HCT116 (cell line): ENCODE measurements around the gene EPHA2. TPM values are rescaled to one million over a fixed set of nuclear protein-coding genes. Genes with fewer than 3 reads are reported as not detected.
A peak's percentile ranks its signal among the peaks of the same experiment; 100 is the strongest.
"Not testable (repeated sequence)": the region's sequence is repeated elsewhere in the genome, so short reads cannot be mapped to it uniquely, and the experiment has no call there.

Source experiments
- ATAC-seq: fragments of 200-7000 bp; cut with Tn5 transposase; 2 replicates; pipeline ENCODE4 v1.9.1; 2020; ENCODE audit warnings: mild to moderate bottlenecking, moderate library complexity
- BruUV-seq: library from RNA; stranded (reverse); fragments of 400-500 nt; replicated peaks from 2 replicates; lab custom pipeline; 2021; lab: Mats Ljungman, UMichigan
- CTCF ChIA-PET: fragments of 300-600 bp; sonication (Branson Sonifier 250); formaldehyde crosslinking; loops from one replicate; lab custom pipeline; 2021; ENCODE audit warnings: antibody characterized with exemption; lab: Charles Lee
- POLR2A ChIA-PET: fragments of 300-600, 350-600 bp; sonication (Branson Sonifier 250); formaldehyde crosslinking; loops from one replicate; lab custom pipeline; 2021; ENCODE audit warnings: antibody characterized with exemption; lab: Charles Lee
- RAD21 ChIA-PET, 2 experiments: fragments of 300-600 bp; sonication (Branson Sonifier 250); formaldehyde crosslinking; loops; one replicate each; lab custom pipeline; 2023; ENCODE audit warnings: low total read pairs in 2 of 2; ENCODE audit not compliant: uncharacterized antibody in 2 of 2, unreplicated experiment in 2 of 2, low non-redundant PET in 1 of 2; lab: Charles Lee
- DNase-seq: peaks from one replicate; pipeline ENCODE4 v3.0.0-alpha.2; 2010; ENCODE audit warnings: low read depth, low spot score
- H2AFZ ChIP-seq: fragments of 200-600 bp; shearing (Covaris generic), sonication (generic); 2 replicates; pipeline ENCODE4 v1.6.1; 2017; ENCODE audit warnings: low read depth, mixed run types, mixed read lengths, antibody characterized with exemption, low read length; ENCODE audit not compliant: poor library complexity, severe bottlenecking
- H3K27ac ChIP-seq: 2 replicates; pipeline ENCODE4 v1.5.1; 2012; ENCODE audit warnings: low read depth, low read length
- H3K27me3 ChIP-seq: fragments of 200-600 bp; sonication (generic); 2 replicates; pipeline ENCODE4 v1.6.1; 2016; ENCODE audit warnings: mixed run types, low read length, mixed read lengths; ENCODE audit not compliant: insufficient read depth
- H3K36me3 ChIP-seq, 2 experiments: fragments of 200-500 bp in 1 of 2; fragments of 200-600 bp in 1 of 2; sonication (Bioruptor generic) in 1 of 2; sonication (generic) in 1 of 2; 2 replicates each; pipeline versions ENCODE4 v1.5.1 to v1.6.1; 2014 to 2016; ENCODE audit warnings: low read length in 2 of 2, inconsistent platforms in 1 of 2, mixed read lengths in 1 of 2, mixed run types in 1 of 2; ENCODE audit not compliant: insufficient read depth in 2 of 2, control insufficient read depth in 1 of 2
- H3K4me1 ChIP-seq, 2 experiments: fragments of 200-600 bp in 1 of 2; sonication (generic) in 1 of 2; 2 replicates each; pipeline versions ENCODE4 v1.5.1 to v1.6.1; 2012 to 2017; ENCODE audit warnings: low read length in 2 of 2, inconsistent platforms in 1 of 2, mild to moderate bottlenecking in 1 of 2, mixed read lengths in 1 of 2, mixed run types in 1 of 2, moderate library complexity in 1 of 2; ENCODE audit not compliant: insufficient read depth in 2 of 2, control insufficient read depth in 1 of 2
- H3K4me2 ChIP-seq: fragments of 200-600 bp; sonication (generic); 2 replicates; pipeline ENCODE4 v1.6.1; 2017; ENCODE audit warnings: mixed run types, low read length, mixed read lengths
- H3K4me3 ChIP-seq, 2 experiments: fragments of 200-600 bp in 1 of 2; sonication (generic) in 1 of 2; replicated peaks in 1 of 2; 2 replicates each; pipeline ENCODE4 v1.5.1; 2011 to 2016; ENCODE audit warnings: low read length in 2 of 2, control low read depth in 1 of 2, low read depth in 1 of 2, mild to moderate bottlenecking in 1 of 2, mixed read lengths in 1 of 2, mixed run types in 1 of 2
- H3K79me2 ChIP-seq: fragments of 200-600 bp; sonication (generic); 2 replicates; pipeline ENCODE4 v1.6.1; 2017; ENCODE audit warnings: mild to moderate bottlenecking, mixed run types, low read length, moderate library complexity, mixed read lengths; ENCODE audit not compliant: insufficient read depth
- H3K9ac ChIP-seq: fragments of 200-600 bp; sonication (generic); 2 replicates; pipeline ENCODE4 v1.6.1; 2016; ENCODE audit warnings: low read length, mixed read lengths
- H3K9me2 ChIP-seq: fragments of 200-600 bp; sonication (generic), shearing (Covaris generic); 2 replicates; pipeline ENCODE4 v1.6.1; 2017; ENCODE audit warnings: mixed run types, mild to moderate bottlenecking, moderate library complexity; ENCODE audit not compliant: insufficient read depth
- H3K9me3 ChIP-seq, 2 experiments: fragments of 200-500 bp in 1 of 2; fragments of 200-600 bp in 1 of 2; sonication (Bioruptor generic) in 1 of 2; sonication (generic) in 1 of 2; 2 replicates each; pipeline ENCODE4 v1.6.1; 2014 to 2017; ENCODE audit warnings: low read length in 2 of 2, mixed read lengths in 2 of 2, inconsistent platforms in 1 of 2, low read depth in 1 of 2, mild to moderate bottlenecking in 1 of 2, mixed run types in 1 of 2, moderate library complexity in 1 of 2; ENCODE audit not compliant: control insufficient read depth in 1 of 2, insufficient read depth in 1 of 2
- H4K20me1 ChIP-seq: fragments of 200-600 bp; sonication (generic), shearing (Covaris generic); 2 replicates; pipeline ENCODE4 v1.6.1; 2017; ENCODE audit warnings: mixed run types, mild to moderate bottlenecking, moderate library complexity; ENCODE audit not compliant: insufficient read depth
- ATF3 ChIP-seq: IDR thresholded peaks from 2 replicates; pipeline ENCODE4 v1.6.1; 2012
- ELF1 ChIP-seq: IDR thresholded peaks from 2 replicates; pipeline ENCODE4 v1.6.1; 2012; ENCODE audit warnings: low read depth, borderline replicate concordance
- EZH2 ChIP-seq: fragments of 200-600 bp; sonication (generic); IDR thresholded peaks from 2 replicates; pipeline ENCODE4 v1.6.1; 2017; ENCODE audit warnings: antibody characterized with exemption, mixed run types
- POLR2AphosphoS5 ChIP-seq: IDR thresholded peaks from 2 replicates; pipeline ENCODE4 v1.6.1; 2011; ENCODE audit warnings: mild to moderate bottlenecking, low read depth, low read length, moderate library complexity
- RAD21 ChIP-seq: IDR thresholded peaks from 2 replicates; pipeline ENCODE4 v1.6.1; 2012; ENCODE audit warnings: low read depth, mild to moderate bottlenecking
- SP1 ChIP-seq: IDR thresholded peaks from 2 replicates; pipeline ENCODE4 v1.6.1; 2012; ENCODE audit warnings: low read depth
- SRF ChIP-seq: IDR thresholded peaks from 2 replicates; pipeline ENCODE4 v1.6.1; 2012; ENCODE audit warnings: low read depth
- YY1 ChIP-seq: IDR thresholded peaks from 2 replicates; pipeline ENCODE4 v1.6.1; 2011; ENCODE audit warnings: low read length, low read depth, moderate library complexity, mild to moderate bottlenecking; ENCODE audit not compliant: insufficient replicate concordance; ENCODE audit errors: extremely low read depth
- intact Hi-C: fragments of 100-400 bp; cut with micrococcal nuclease; formaldehyde crosslinking; loops from 2 replicates; pipeline ENCODE4 v1.10.0; 2022
- total RNA-seq: library from RNA; stranded (reverse); gene quantifications from one replicate; pipeline ENCODE4 v1.2.1, GENCODE V29; 2021; ENCODE audit not compliant: unreplicated experiment

EPHA2 gene
- total RNA-seq, 1 experiment from 2014 or later = 164 TPM

DNA sequence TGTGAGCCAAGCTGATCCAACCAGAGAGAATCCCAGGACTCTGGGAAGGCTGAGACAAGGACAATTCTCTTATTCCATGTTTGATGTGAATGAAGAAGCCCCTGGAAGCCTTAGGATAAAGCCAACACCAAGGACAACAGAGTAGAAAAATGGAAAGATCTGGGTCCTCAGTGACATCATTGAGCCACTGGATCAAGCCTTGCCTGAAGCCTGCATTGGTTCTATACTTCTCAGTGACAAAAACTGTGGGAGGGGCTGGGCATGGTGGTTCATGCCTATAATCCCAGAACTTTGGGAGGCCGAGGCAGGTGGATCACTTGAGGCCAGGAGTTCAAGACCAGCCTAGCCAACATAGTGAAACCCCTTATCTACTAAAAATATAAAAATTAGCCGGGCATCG lies 41.0 kb upstream of the EPHA2 start:
- Histone ChIP-seq H3K79me2 (no peaks in the 10 kb centered on the region), H3K9ac (no peak overlapping the region), H3K27me3 (no peaks in the 10 kb centered on the region), H3K36me3 (peaks cover 0 to 18% of the 10 kb centered on the region in 2 experiments; a peak in 2 of 4 replicates), H3K4me2 (no peak overlapping the region), H3K9me2 (no peaks in the 10 kb centered on the region), H2AFZ (no peak overlapping the region), H3K4me1 (no peaks in the 10 kb centered on the region), H4K20me1 (no peaks in the 10 kb centered on the region), H3K4me3 (no peak overlapping the region), H3K27ac (no peak overlapping the region), H3K9me3 (no peaks in the 10 kb centered on the region)
- POLR2A ChIA-PET = no interaction called here
- TF ChIP-seq POLR2AphosphoS5 (no peak), SP1 (no peak), ATF3 (no peak), YY1 (no peak), SRF (no peak), EZH2 (no peak), ELF1 (no peak), RAD21 (no peak)
- BruUV-seq = no TSS peak
- RAD21 ChIA-PET = no interaction called here
- CTCF ChIA-PET = no interaction called here
- intact Hi-C loops = no loop called here
- no peak for DNase-seq
- no peak for ATAC-seq

GRCh38 chr1:16196139-16196538 lies 40.3 kb upstream of the EPHA2 start:
- H3K27me3 ChIP-seq, POLR2A ChIA-PET, H3K4me1 ChIP-seq, H3K79me2 ChIP-seq, H3K9ac ChIP-seq, DNase-seq, H4K20me1 ChIP-seq, H2AFZ ChIP-seq, RAD21 ChIA-PET, H3K9me3 ChIP-seq, H3K4me3 ChIP-seq, H3K27ac ChIP-seq, intact Hi-C loops, CTCF ChIA-PET, H3K4me2 ChIP-seq, H3K9me2 ChIP-seq, BruUV-seq: not testable (repeated sequence)
- peaks cover 0 to 18% of the 10 kb centered on the region in 2 experiments; a peak in 2 of 4 replicates for H3K36me3 ChIP-seq
- 0 out of 2 replicates have a peak, but pooled peaks have one; percentile 10 for ATAC-seq
